Measurements from ENCODE around the gene NME2. TPM values are rescaled to one million over a fixed set of nuclear protein-coding genes. Genes with fewer than 3 reads are reported as not detected.

Gene NME2
- total and polyA plus RNA-seq, 4 donors, result 170 to 310 (median 192) TPM

DNA sequence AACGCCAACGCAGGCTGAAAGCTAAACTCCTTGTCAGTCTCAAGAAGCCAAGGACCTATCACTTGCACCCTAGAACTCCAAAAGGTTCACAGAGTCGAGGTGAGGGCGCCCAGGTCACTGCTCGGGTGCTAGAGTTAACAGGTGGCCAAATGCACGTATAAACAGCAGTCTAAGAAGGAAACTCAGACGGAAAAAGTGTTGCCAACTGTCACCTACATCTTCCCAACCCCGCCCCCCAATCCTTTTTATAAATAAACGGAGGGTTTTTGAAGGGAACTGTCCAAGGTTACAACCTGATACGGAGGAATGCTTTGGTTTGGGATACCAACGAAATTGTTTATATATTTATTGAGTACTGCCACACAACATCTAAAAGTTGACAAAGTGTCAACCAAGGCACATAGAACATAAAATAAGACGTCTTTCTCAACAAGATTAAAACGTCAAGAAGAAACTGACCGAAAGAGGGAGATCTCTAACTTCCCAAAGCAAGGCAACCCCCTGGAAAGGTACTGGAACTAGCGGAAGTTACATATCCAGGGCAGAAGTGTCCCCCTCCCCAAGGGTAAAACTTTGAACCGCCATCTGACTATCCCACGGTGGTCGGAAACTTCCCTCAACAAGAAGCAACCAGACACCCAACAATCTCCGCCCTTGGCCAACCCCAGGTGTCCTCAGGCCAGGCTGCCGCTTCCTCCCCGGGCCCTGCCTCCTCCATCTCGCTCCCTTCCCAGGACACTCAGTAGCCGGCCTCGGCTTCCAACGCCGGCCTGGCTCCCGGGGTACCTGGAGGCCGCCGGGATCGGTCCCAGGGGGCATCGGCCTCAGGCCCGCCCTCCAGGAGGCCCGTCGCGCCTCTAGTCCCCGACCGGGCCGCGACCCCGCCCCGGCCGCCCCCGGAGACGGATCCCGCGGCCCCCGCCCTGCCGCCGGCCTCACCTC, 46.5 kb upstream of the NME2 start:
- Histone ChIP-seq H3K4me1 (ENCODE audit: control insufficient read depth in 4 of 4, insufficient read depth in 4 of 4, low read length in 3 of 4) (peaks cover 5 to 42% (median 30%) of the 10 kb centered on the region in 4 donors), H3K27me3 (ENCODE audit: control insufficient read depth in 4 of 4, insufficient read depth in 4 of 4, low read length in 3 of 4) (no peaks in the 10 kb centered on the region), H3K36me3 (ENCODE audit: control insufficient read depth in 4 of 4, insufficient read depth in 3 of 4, low read depth in 1 of 4, low read length in 3 of 4) (no peaks in the 10 kb centered on the region), H3K27ac (ENCODE audit: low read depth in 1 of 2, low read length in 2 of 2) (peak overlapping the region; percentile 89 to 98), H3K9me3 (ENCODE audit: control insufficient read depth in 4 of 4, low read length in 3 of 4) (no peaks in the 10 kb centered on the region), H3K4me3 (ENCODE audit: low read depth in 1 of 3, low read length in 3 of 3) (peak overlapping the region; percentile 74 to 100 (median 84)), H3K9ac (ENCODE audit: low read depth in 1 of 2, low read length in 2 of 2) (peak overlapping the region; percentile 82)
- TF ChIP-seq REST (IDR thresholded peaks at IDR 0.05) (peak; percentile 94), FOXA2 (IDR thresholded peaks at IDR 0.05) (no peak), RXRA (IDR thresholded peaks at IDR 0.05) (peak in 1 of 2 donors; percentile 15), NR2F2 (IDR thresholded peaks at IDR 0.05) (no peak), CTCF (IDR thresholded peaks at IDR 0.05; ENCODE audit: low read depth, low read length, missing input control) (peak; percentile 5), RAD21 (IDR thresholded peaks at IDR 0.05) (peak; percentile 48 to 64)
- TF ChIP-seq, protein P1, sequence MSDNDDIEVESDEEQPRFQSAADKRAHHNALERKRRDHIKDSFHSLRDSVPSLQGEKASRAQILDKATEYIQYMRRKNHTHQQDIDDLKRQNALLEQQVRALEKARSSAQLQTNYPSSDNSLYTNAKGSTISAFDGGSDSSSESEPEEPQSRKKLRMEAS (IDR thresholded peaks at IDR 0.05), result peak; percentile 24
- WGBS, result under 1% methylated on average over 49 of the region's 49 CpGs
- DNase-seq (ENCODE audit: low spot score), result peak; percentile 54

- Histone ChIP-seq H3K36me3 (ENCODE audit: control insufficient read depth in 4 of 4, insufficient read depth in 3 of 4, low read depth in 1 of 4, low read length in 3 of 4) (no peaks in the 10 kb centered on the region), H3K4me3 (ENCODE audit: low read depth in 1 of 3, low read length in 3 of 3) (peak overlapping the region; percentile 74 to 100 (median 84)), H3K27me3 (ENCODE audit: control insufficient read depth in 4 of 4, insufficient read depth in 4 of 4, low read length in 3 of 4) (no peaks in the 10 kb centered on the region), H3K9ac (ENCODE audit: low read depth in 1 of 2, low read length in 2 of 2) (peak overlapping the region; percentile 82), H3K4me1 (ENCODE audit: control insufficient read depth in 4 of 4, insufficient read depth in 4 of 4, low read length in 3 of 4) (peaks cover 5 to 42% (median 33%) of the 10 kb centered on the region in 4 donors), H3K9me3 (ENCODE audit: control insufficient read depth in 4 of 4, low read length in 3 of 4) (no peaks in the 10 kb centered on the region), H3K27ac (ENCODE audit: low read depth in 1 of 2, low read length in 2 of 2) (peak overlapping the region; percentile 89 to 98)
- no peak for DNase-seq (ENCODE audit: low spot score)
- under 1% methylated on average over 42 of the region's 42 CpGs for WGBS
- TF ChIP-seq RXRA (IDR thresholded peaks at IDR 0.05) (no peak), HNF4A (conservative IDR thresholded peaks at IDR 0.05) (no peak), FOXA2 (IDR thresholded peaks at IDR 0.05) (no peak), FOXA1 (IDR thresholded peaks at IDR 0.05) (no peak)
Measured at GRCh38 chr17:51120357-51120738, 45.9 kb upstream of the NME2 start.
